MM.1S (cell line): Measurements from ENCODE around the gene SLC25A4.

Source experiments
- DNase-seq: peaks from one replicate; pipeline ENCODE4 v3.0.0-alpha.2; 2015
- H2AFZ ChIP-seq: fragments of 300-600 bp; sonication (generic); 2 replicates; pipeline ENCODE4 v1.6.0; 2016; ENCODE audit warnings: antibody characterized with exemption, low read length
- H3F3A ChIP-seq: fragments of 300-600 bp; sonication (generic); 2 replicates; pipeline ENCODE4 v1.6.1; 2016; ENCODE audit warnings: mild to moderate bottlenecking, antibody characterized with exemption, low read length, moderate library complexity, mixed read lengths; ENCODE audit not compliant: insufficient read depth
- H3K27ac ChIP-seq: fragments of 300-600 bp; sonication (generic); 2 replicates; pipeline ENCODE4 v1.5.1; 2016; ENCODE audit warnings: mild to moderate bottlenecking, low read length
- H3K27me3 ChIP-seq: fragments of 300-600 bp; sonication (generic); replicated peaks from 2 replicates; pipeline ENCODE4 v1.6.0; 2016; ENCODE audit warnings: low read length; ENCODE audit not compliant: insufficient read depth
- H3K36me3 ChIP-seq: fragments of 300-600 bp; sonication (generic); replicated peaks from 2 replicates; pipeline ENCODE4 v1.6.1; 2016; ENCODE audit warnings: mild to moderate bottlenecking, low read length, mixed read lengths; ENCODE audit not compliant: insufficient read depth
- H3K4me1 ChIP-seq: fragments of 300-600 bp; sonication (generic); 2 replicates; pipeline ENCODE4 v1.6.1; 2016; ENCODE audit warnings: low read length, mixed read lengths
- H3K4me2 ChIP-seq: fragments of 300-600 bp; sonication (generic); 2 replicates; pipeline ENCODE4 v1.6.0; 2016; ENCODE audit warnings: low read depth, low read length
- H3K4me3 ChIP-seq: fragments of 300-600 bp; sonication (generic); 2 replicates; pipeline ENCODE4 v1.5.1; 2016; ENCODE audit warnings: low read length, mixed read lengths
- H3K79me2 ChIP-seq: fragments of 300-600 bp; sonication (generic); 2 replicates; pipeline ENCODE4 v1.6.1; 2016; ENCODE audit warnings: mixed run types, low read length, mixed read lengths
- H3K9ac ChIP-seq: fragments of 300-600 bp; sonication (generic); 2 replicates; pipeline ENCODE4 v1.6.1; 2016; ENCODE audit warnings: low read length, mixed read lengths
- H3K9me2 ChIP-seq: fragments of 300-600 bp; sonication (generic); replicated peaks from 2 replicates; pipeline ENCODE4 v1.6.1; 2016; ENCODE audit warnings: mild to moderate bottlenecking, low read length, mixed read lengths; ENCODE audit not compliant: insufficient read depth
- H3K9me3 ChIP-seq: fragments of 300-600 bp; sonication (generic); replicated peaks from 2 replicates; pipeline ENCODE4 v1.6.1; 2016; ENCODE audit warnings: mild to moderate bottlenecking, low read length, mixed read lengths; ENCODE audit not compliant: insufficient read depth
- H4K20me1 ChIP-seq: fragments of 300-600 bp; sonication (generic); 2 replicates; pipeline ENCODE4 v1.6.1; 2016; ENCODE audit warnings: mild to moderate bottlenecking, low read length, moderate library complexity, mixed read lengths; ENCODE audit not compliant: insufficient read depth
- CTCF ChIP-seq: fragments of 300-600 bp; sonication (generic); IDR thresholded peaks from 2 replicates; pipeline ENCODE4 v1.5.1; 2016; ENCODE audit warnings: antibody characterized with exemption, low read length, mixed read lengths
- EZH2 ChIP-seq: fragments of 300-600 bp; sonication (generic); optimal IDR thresholded peaks from 2 replicates; pipeline ENCODE3; 2017; ENCODE audit warnings: low read depth, mild to moderate bottlenecking, antibody characterized with exemption, low read length, mixed read lengths
- EZH2phosphoT487 ChIP-seq: fragments of 300-600 bp; sonication (generic); IDR thresholded peaks from 2 replicates; pipeline ENCODE4 v1.6.1; 2018; ENCODE audit warnings: antibody characterized with exemption, low read length

The SLC25A4 gene

DNA sequence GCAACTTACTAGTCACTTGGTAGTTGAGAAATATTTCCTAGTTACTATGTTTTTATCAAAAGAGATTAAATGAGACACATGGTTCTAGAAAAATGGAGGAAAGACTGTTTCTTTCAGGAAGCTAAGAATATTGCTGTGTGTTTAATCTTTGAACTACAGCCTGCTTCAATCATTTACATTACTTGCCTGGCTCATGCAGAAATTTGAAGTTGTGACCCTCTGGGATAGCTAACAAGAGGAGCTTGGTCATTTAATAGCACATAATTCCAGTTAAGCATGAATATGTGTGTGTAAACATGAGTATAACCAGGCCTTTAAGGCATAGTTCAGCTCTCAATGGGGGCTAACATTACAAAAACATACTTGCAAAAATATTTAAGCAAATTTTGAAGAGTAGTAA, 44.6 kb upstream of the SLC25A4 start:
- no peaks in the 10 kb centered on the region for H3K9me3 ChIP-seq
- H3K79me2 ChIP-seq = no peaks in the 10 kb centered on the region
- no peaks in the 10 kb centered on the region for H3K27me3 ChIP-seq
- no peaks in the 10 kb centered on the region for H3F3A ChIP-seq
- no peak for TF ChIP-seq EZH2
- no peak for TF ChIP-seq EZH2phosphoT487
- TF ChIP-seq CTCF = no peak
- H2AFZ ChIP-seq = no peak overlapping the region
- H3K9ac ChIP-seq = no peak overlapping the region
- H3K4me1 ChIP-seq = no peaks in the 10 kb centered on the region
- H4K20me1 ChIP-seq = no peaks in the 10 kb centered on the region
- H3K4me3 ChIP-seq = no peak overlapping the region
- no peaks in the 10 kb centered on the region for H3K9me2 ChIP-seq
- no peak for DNase-seq
- no peak overlapping the region for H3K4me2 ChIP-seq
- no peaks in the 10 kb centered on the region for H3K36me3 ChIP-seq
- no peak overlapping the region for H3K27ac ChIP-seq

GRCh38 chr4:185099024-185099682, 43.9 kb upstream of the SLC25A4 start:
- Histone ChIP-seq H3K27ac (no peak overlapping the region), H3F3A (no peaks in the 10 kb centered on the region), H3K9me3 (no peaks in the 10 kb centered on the region), H3K36me3 (no peaks in the 10 kb centered on the region), H4K20me1 (no peaks in the 10 kb centered on the region), H3K9me2 (no peaks in the 10 kb centered on the region), H2AFZ (no peak overlapping the region), H3K27me3 (no peaks in the 10 kb centered on the region), H3K9ac (no peak overlapping the region), H3K4me1 (no peaks in the 10 kb centered on the region), H3K4me2 (no peak overlapping the region), H3K79me2 (no peaks in the 10 kb centered on the region), H3K4me3 (no peak overlapping the region)
- TF ChIP-seq CTCF (no peak), EZH2 (no peak), EZH2phosphoT487 (no peak)
- DNase-seq = no peak

- Histone ChIP-seq H3K4me1 (no peaks in the 10 kb centered on the region), H3K36me3 (no peaks in the 10 kb centered on the region), H3K4me2 (no peak overlapping the region), H3K27ac (no peak overlapping the region), H3K9ac (no peak overlapping the region), H3K27me3 (no peaks in the 10 kb centered on the region), H3K4me3 (no peak overlapping the region), H3K9me3 (no peaks in the 10 kb centered on the region), H4K20me1 (no peaks in the 10 kb centered on the region), H2AFZ (no peak overlapping the region), H3K9me2 (no peaks in the 10 kb centered on the region), H3K79me2 (no peaks in the 10 kb centered on the region), H3F3A (no peaks in the 10 kb centered on the region)
- TF ChIP-seq EZH2phosphoT487 (no peak), CTCF (no peak), EZH2 (no peak)
- no peak for DNase-seq
Observed at GRCh38 chr4:185099940-185100339, 43.1 kb upstream of the SLC25A4 start.
